Measurements from ENCODE around the gene C6orf62.

The C6orf62 gene

GRCh38 chr6:24709014-24709711, 9.8 kb downstream of the C6orf62 start:
- H3K4me3 ChIP-seq (ENCODE audit: low read depth, low read length) = no peak overlapping the region
- no peak for TF ChIP-seq CTCF (conservative IDR thresholded peaks at IDR 0.05; ENCODE audit: low read depth, low read length)
- no peak for DNase-seq (ENCODE audit: low read depth)

DNA sequence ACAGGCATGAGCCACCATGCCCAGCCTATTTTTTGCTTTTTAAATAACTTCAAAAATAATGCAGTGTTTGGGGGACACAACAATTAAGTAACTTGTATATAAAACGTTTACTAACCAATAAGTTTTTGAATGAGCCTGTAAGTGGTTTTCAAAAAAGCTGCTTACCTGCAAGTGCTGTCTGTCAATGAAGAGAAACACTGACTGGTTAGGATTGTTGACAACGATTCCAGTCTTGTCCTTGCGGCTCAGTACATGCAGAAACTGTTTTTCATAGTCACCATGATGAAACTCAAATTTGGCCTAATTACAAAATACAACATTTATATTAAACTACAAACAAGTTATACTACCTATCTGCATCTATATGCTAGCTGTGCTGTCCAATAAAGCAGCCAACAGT, 10.3 kb downstream of the C6orf62 start:
- no peak for TF ChIP-seq CTCF (conservative IDR thresholded peaks at IDR 0.05; ENCODE audit: low read depth, low read length)
- H3K4me3 ChIP-seq (ENCODE audit: low read depth, low read length) = no peak overlapping the region
- no peak for DNase-seq (ENCODE audit: low read depth)

- no peak for DNase-seq (ENCODE audit: low read depth)
- no peak for TF ChIP-seq CTCF (conservative IDR thresholded peaks at IDR 0.05; ENCODE audit: low read depth, low read length)
- no peak overlapping the region for H3K4me3 ChIP-seq (ENCODE audit: low read depth, low read length)
Observed at GRCh38 chr6:24704468-24704867, 14.5 kb downstream of the C6orf62 start.

DNA sequence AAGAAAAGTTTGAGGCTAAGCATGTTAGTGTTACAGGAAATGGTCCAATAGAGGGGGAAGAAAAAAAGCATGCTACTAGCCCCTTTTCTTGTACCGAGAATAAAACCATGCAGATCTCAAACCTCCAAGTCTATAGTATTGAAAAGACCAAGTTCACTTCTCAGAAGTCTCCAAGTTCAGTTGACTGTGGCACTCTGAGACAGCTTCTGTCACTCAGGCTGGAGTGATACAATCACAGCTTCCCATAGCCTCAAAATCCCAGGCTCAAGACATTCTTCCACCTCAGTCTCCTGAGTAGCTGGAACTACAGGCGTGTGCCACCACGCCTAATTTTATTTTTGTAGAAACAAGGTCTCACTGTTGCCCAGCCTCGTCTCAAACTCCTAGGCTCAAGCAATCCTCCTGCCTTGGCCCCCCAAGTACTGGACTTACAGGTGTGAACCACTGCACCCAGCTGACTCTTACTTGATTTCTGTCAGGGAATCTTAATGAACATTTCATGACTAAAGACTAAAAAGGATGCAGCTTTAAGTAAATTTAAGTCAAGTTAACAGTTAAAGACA, 16.2 kb downstream of the C6orf62 start:
- no peak for DNase-seq (ENCODE audit: low read depth)
- TF ChIP-seq CTCF (conservative IDR thresholded peaks at IDR 0.05; ENCODE audit: low read depth, low read length) = no peak
- H3K4me3 ChIP-seq (ENCODE audit: low read depth, low read length) = no peak overlapping the region

- H3K4me3 ChIP-seq (ENCODE audit: low read depth, low read length) = no peak overlapping the region
- no peak for TF ChIP-seq CTCF (conservative IDR thresholded peaks at IDR 0.05; ENCODE audit: low read depth, low read length)
- no peak for DNase-seq (ENCODE audit: low read depth)
Observed at GRCh38 chr6:24699521-24700359, 19.2 kb downstream of the C6orf62 start.

GRCh38 chr6:24696097-24696496, 22.9 kb downstream of the C6orf62 start:
- no peak for TF ChIP-seq CTCF (conservative IDR thresholded peaks at IDR 0.05; ENCODE audit: low read depth, low read length)
- H3K4me3 ChIP-seq (ENCODE audit: low read depth, low read length) = no peak overlapping the region
- DNase-seq (ENCODE audit: low read depth) = no peak
